Measurements from ENCODE around the gene ATP4A. TPM values are rescaled to one million over a fixed set of nuclear protein-coding genes. Genes with fewer than 3 reads are reported as not detected.

Gene ATP4A
- total and polyA plus RNA-seq, 8 donors = 9.8 to 890 (median 301) TPM

GRCh38 chr19:35558400-35559280 is 4.8 kb downstream of the ATP4A start:
- TF ChIP-seq CTCF (IDR thresholded peaks at IDR 0.05) (no peak), POLR2AphosphoS5 (IDR thresholded peaks at IDR 0.05) (peak in 1 of 3 donors; percentile 9)
- Histone ChIP-seq H3K4me3 (peak overlapping the region; percentile 32 to 47 (median 40)), H3K27me3 (peaks cover 12 to 73% (median 44%) of the 10 kb centered on the region in 3 donors), H3K4me1 (peaks cover 8 to 17% (median 12%) of the 10 kb centered on the region in 4 donors), H3K36me3 (no peaks in the 10 kb centered on the region), H3K27ac (peak overlapping the region in 1 of 5 donors; percentile 4), H3K9me3 (no peaks in the 10 kb centered on the region)
- DNase-seq = peak in 1 of 2 donors; percentile 6
- intact Hi-C loops (cut with DNase I; ENCODE audit: low total_unique reads) = no loop called here
- WGBS, 5 donors = 23 to 52% (median 29%) methylated on average over 22 to 53 of the region's 53 CpGs

- intact Hi-C loops (cut with DNase I; ENCODE audit: low total_unique reads) = no loop called here
- Histone ChIP-seq H3K4me1 (peaks cover 8 to 17% (median 12%) of the 10 kb centered on the region in 4 donors), H3K27ac (no peak overlapping the region), H3K9me3 (no peaks in the 10 kb centered on the region), H3K27me3 (peaks cover 12 to 65% (median 38%) of the 10 kb centered on the region in 3 donors), H3K4me3 (peak overlapping the region; percentile 32 to 47 (median 40)), H3K36me3 (no peaks in the 10 kb centered on the region)
- WGBS, 5 donors = 5 to 7% (median 6%) methylated on average over 44 to 60 of the region's 60 CpGs
- peak; percentile 73 to 85 for DNase-seq
- TF ChIP-seq EP300 (IDR thresholded peaks at IDR 0.05) (no peak), POLR2A (IDR thresholded peaks at IDR 0.05) (no peak), POLR2AphosphoS5 (IDR thresholded peaks at IDR 0.05) (no peak), CTCF (IDR thresholded peaks at IDR 0.05) (no peak)
Measured at GRCh38 chr19:35557539-35558399, 5.7 kb downstream of the ATP4A start.

- H3K36me3 ChIP-seq = no peaks in the 10 kb centered on the region
- peak overlapping the region in 1 of 4 donors; percentile 39 for H3K4me3 ChIP-seq
- H3K27me3 ChIP-seq = peaks cover 12 to 57% (median 32%) of the 10 kb centered on the region in 3 donors
- TF ChIP-seq POLR2AphosphoS5 (IDR thresholded peaks at IDR 0.05) (no peak), EP300 (IDR thresholded peaks at IDR 0.05) (no peak), CTCF (IDR thresholded peaks at IDR 0.05) (no peak), POLR2A (IDR thresholded peaks at IDR 0.05) (no peak)
- WGBS, 5 donors = 76 to 85% (median 84%) methylated on average over 16 of the region's 16 CpGs
- peaks cover 8 to 17% (median 12%) of the 10 kb centered on the region in 4 donors for H3K4me1 ChIP-seq
- DNase-seq = peak in 1 of 2 donors; percentile 2
- H3K27ac ChIP-seq = no peak overlapping the region
- no peaks in the 10 kb centered on the region for H3K9me3 ChIP-seq
- intact Hi-C loops (cut with DNase I; ENCODE audit: low total_unique reads) = no loop called here
Measured at GRCh38 chr19:35556846-35557538, 6.5 kb downstream of the ATP4A start.

All from stomach (tissue), 9 donors.